GM18867 (cell line): Measurements from ENCODE around the gene RTEL1.

Source experiments
- ATAC-seq: cut with Tn5 transposase; IDR thresholded peaks from one replicate; pipeline ENCODE4 v1.9.1; 2021; ENCODE audit warnings: mild to moderate bottlenecking, moderate library complexity; ENCODE audit not compliant: unreplicated experiment

RTEL1 gene

GRCh38 chr20:63697868-63698545 is 39.9 kb downstream of the RTEL1 start:
- ATAC-seq: no peak

GRCh38 chr20:63698739-63699465 is 40.8 kb downstream of the RTEL1 start:
- no peak for ATAC-seq

- no peak for ATAC-seq
These were observed 41.5 kb downstream of the RTEL1 start for GRCh38 chr20:63699466-63700198.

- ATAC-seq: no peak
These were observed 42.3 kb downstream of the RTEL1 start for GRCh38 chr20:63700199-63701050.

- no peak for ATAC-seq
These were observed 42.9 kb downstream of the RTEL1 start for GRCh38 chr20:63701051-63701328.

- no peak for ATAC-seq
These were observed 43.4 kb downstream of the RTEL1 start for GRCh38 chr20:63701329-63702035.

- no peak for ATAC-seq
These were observed 44.0 kb downstream of the RTEL1 start for GRCh38 chr20:63702036-63702665.

- no peak for ATAC-seq
These were observed 44.8 kb downstream of the RTEL1 start for GRCh38 chr20:63702751-63703470.

- ATAC-seq: no peak
These were observed 45.4 kb downstream of the RTEL1 start for GRCh38 chr20:63703471-63703975.

GRCh38 chr20:63703976-63704748 is 46.0 kb downstream of the RTEL1 start:
- no peak for ATAC-seq

- ATAC-seq: no peak
These were observed 46.6 kb downstream of the RTEL1 start for GRCh38 chr20:63704749-63705117.

- no peak for ATAC-seq
These were observed 47.3 kb downstream of the RTEL1 start for GRCh38 chr20:63705232-63706026.

GRCh38 chr20:63706027-63706695 is 48.0 kb downstream of the RTEL1 start:
- ATAC-seq: no peak

GRCh38 chr20:63706852-63707557 is 48.9 kb downstream of the RTEL1 start:
- ATAC-seq: peak; percentile 13

GRCh38 chr20:63707558-63708300 is 49.6 kb downstream of the RTEL1 start, which contains the start of the genes ARFRP1 and ZGPAT:
Gene ARFRP1, minus strand, starts transcription at chr20:63707976. Its CDS starts 885 bp downstream, at chr20:63707091.
Gene ZGPAT, plus strand, starts transcription at chr20:63708039. Its CDS starts 542 bp downstream, at chr20:63708581.
- ATAC-seq: peak; percentile 64
